ENCODE measurements around the gene OFD1.

DNA sequence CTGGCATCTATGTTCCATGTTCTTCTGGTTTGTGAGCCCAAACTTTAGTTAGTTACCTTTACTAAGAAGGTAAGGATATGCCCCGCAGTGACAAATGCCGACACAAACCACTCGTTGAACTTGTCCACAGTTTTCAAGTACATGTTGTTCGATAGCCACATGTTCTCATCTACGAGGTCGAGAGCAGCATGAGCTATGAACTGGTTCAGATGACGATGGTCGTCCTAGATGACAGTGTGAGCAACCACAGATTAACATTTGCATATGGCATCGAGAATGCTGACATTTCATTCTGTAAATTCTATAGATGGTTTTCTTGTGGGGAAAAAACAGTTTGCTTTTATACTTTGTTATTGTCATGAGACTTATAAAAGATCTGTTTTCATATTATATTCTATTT is 18.1 kb upstream of the OFD1 start:
- no peak for TF ChIP-seq POLR2A (IDR thresholded peaks at IDR 0.05; ENCODE audit: low read depth, low read length)
- no peak for TF ChIP-seq POLR2AphosphoS5 (IDR thresholded peaks at IDR 0.05; ENCODE audit: low read depth, low read length)

Data from GM12892 (cell line).